HepG2 (cell line): Measurements from ENCODE around the gene UBC. TPM values are rescaled to one million over a fixed set of nuclear protein-coding genes. Genes with fewer than 3 reads are reported as not detected.
A peak's percentile ranks its signal among the peaks of the same experiment; 100 is the strongest.

Experiments
- HNF4G ChIP-seq, 2 experiments: sonication (generic) in 1 of 2; formaldehyde crosslinking in 1 of 2; IDR thresholded peaks; 2 replicates each; pipeline versions ENCODE4 v1.4.0 to v1.6.1; 2011 to 2020; ENCODE audit warnings: borderline replicate concordance in 2 of 2, low read depth in 2 of 2, mild to moderate bottlenecking in 2 of 2, low read length in 1 of 2, missing genetic modification reagents in 1 of 2, moderate library complexity in 1 of 2
- HOXA7 ChIP-seq: sonication (generic); formaldehyde crosslinking; IDR thresholded peaks from 2 replicates; pipeline ENCODE4 v1.8.1; 2022; ENCODE audit warnings: mild to moderate bottlenecking, missing genetic modification reagents, moderate library complexity
- MAFK ChIP-seq, 2 experiments: IDR thresholded peaks in 1 of 2; conservative IDR thresholded peaks in 1 of 2; 2 replicates each; pipeline ENCODE4 v1.6.1; 2011; ENCODE audit warnings: improper control_type of control experiment in 2 of 2, low read length in 2 of 2
- NR2F2 ChIP-seq: IDR thresholded peaks from 2 replicates; pipeline ENCODE4 v1.6.1; 2012; ENCODE audit warnings: low read depth, inconsistent platforms, borderline replicate concordance
- PHF21A ChIP-seq: sonication (generic); formaldehyde crosslinking; IDR thresholded peaks from 2 replicates; pipeline ENCODE4 v1.5.0; 2020; ENCODE audit warnings: mild to moderate bottlenecking, missing genetic modification reagents
- PLRG1 ChIP-seq: fragments of 450-650 bp; conservative IDR thresholded peaks from 2 replicates; pipeline ENCODE4 v1.6.1; 2016
- RAD21 ChIP-seq: fragments of 450-650 bp; formaldehyde crosslinking; IDR thresholded peaks from 2 replicates; pipeline ENCODE4 v1.5.0; 2020; ENCODE audit warnings: mild to moderate bottlenecking
- RBAK ChIP-seq: sonication (generic); formaldehyde crosslinking; IDR thresholded peaks from 2 replicates; pipeline ENCODE4 v1.5.1; 2020; ENCODE audit warnings: mild to moderate bottlenecking, missing genetic modification reagents
- SMAD9 ChIP-seq: sonication (generic); formaldehyde crosslinking; IDR thresholded peaks from 2 replicates; pipeline ENCODE4 v1.5.1; 2020; ENCODE audit warnings: mild to moderate bottlenecking, missing genetic modification reagents
- SMARCC2 ChIP-seq: fragments of 450-650 bp; IDR thresholded peaks from 2 replicates; pipeline ENCODE4 v1.6.1; 2017; ENCODE audit warnings: antibody characterized with exemption, mild to moderate bottlenecking
- SOX6 ChIP-seq, 2 experiments: fragments of 450-650 bp in 1 of 2; sonication (generic) in 1 of 2; formaldehyde crosslinking in 1 of 2; IDR thresholded peaks; 2 replicates each; pipeline versions ENCODE4 v1.4.0 to v1.6.1; 2017 to 2020; ENCODE audit warnings: antibody characterized with exemption in 1 of 2, mild to moderate bottlenecking in 1 of 2, missing genetic modification reagents in 1 of 2
- SRF ChIP-seq: IDR thresholded peaks from 2 replicates; pipeline ENCODE4 v1.6.1; 2011; ENCODE audit warnings: mild to moderate bottlenecking, low read depth, low read length, moderate library complexity
- ZIK1 ChIP-seq: sonication (generic); formaldehyde crosslinking; IDR thresholded peaks from 2 replicates; pipeline ENCODE4 v1.5.0; 2020; ENCODE audit warnings: mild to moderate bottlenecking, low read depth, missing genetic modification reagents, borderline replicate concordance
- ZKSCAN8 ChIP-seq: IDR thresholded peaks from 2 replicates; pipeline ENCODE4 v1.6.1; 2016; ENCODE audit warnings: borderline replicate concordance, missing genetic modification reagents, missing compliant biosample characterization
- ZNF207 ChIP-seq: fragments of 450-650 bp; IDR thresholded peaks from 2 replicates; pipeline ENCODE4 v1.6.1; 2016; ENCODE audit warnings: antibody characterized with exemption, borderline replicate concordance
- ZNF343 ChIP-seq: sonication (generic); formaldehyde crosslinking; IDR thresholded peaks from 2 replicates; pipeline ENCODE4 v1.4.0; 2020; ENCODE audit warnings: mild to moderate bottlenecking, missing genetic modification reagents
- ZNF432 ChIP-seq: sonication (generic); formaldehyde crosslinking; IDR thresholded peaks from 2 replicates; pipeline ENCODE4 v1.5.0; 2020; ENCODE audit warnings: missing genetic modification reagents, mild to moderate bottlenecking, borderline replicate concordance
- ZNF530 ChIP-seq: sonication (generic); formaldehyde crosslinking; IDR thresholded peaks from 2 replicates; pipeline ENCODE4 v1.5.0; 2020; ENCODE audit warnings: low read depth, mild to moderate bottlenecking, missing genetic modification reagents
- ZNF570 ChIP-seq: sonication (generic); formaldehyde crosslinking; IDR thresholded peaks from 2 replicates; pipeline ENCODE4 v1.4.0; 2020; ENCODE audit warnings: mild to moderate bottlenecking, missing genetic modification reagents, borderline replicate concordance
- ZNF678 ChIP-seq: sonication (generic); formaldehyde crosslinking; IDR thresholded peaks from 2 replicates; pipeline ENCODE4 v1.4.0; 2020; ENCODE audit warnings: mild to moderate bottlenecking, missing genetic modification reagents
- ZNF710 ChIP-seq: sonication (generic); formaldehyde crosslinking; IDR thresholded peaks from 2 replicates; pipeline ENCODE4 v1.5.0; 2020; ENCODE audit warnings: mild to moderate bottlenecking, missing genetic modification reagents, borderline replicate concordance
- ZNF766 ChIP-seq: sonication (generic); formaldehyde crosslinking; IDR thresholded peaks from 2 replicates; pipeline ENCODE4 v1.5.0; 2020; ENCODE audit warnings: missing genetic modification reagents, borderline replicate concordance
- ZNF772 ChIP-seq: sonication (generic); formaldehyde crosslinking; IDR thresholded peaks from 2 replicates; pipeline ENCODE4 v1.5.0; 2020; ENCODE audit warnings: mild to moderate bottlenecking, missing genetic modification reagents
- ZNF788 ChIP-seq: sonication (generic); formaldehyde crosslinking; IDR thresholded peaks from 2 replicates; pipeline ENCODE4 v1.5.0; 2020; ENCODE audit warnings: mild to moderate bottlenecking, missing genetic modification reagents, borderline replicate concordance
- ZNF839 ChIP-seq: sonication (generic); formaldehyde crosslinking; IDR thresholded peaks from 2 replicates; pipeline ENCODE4 v1.4.0; 2020; ENCODE audit warnings: missing genetic modification reagents, mild to moderate bottlenecking, borderline replicate concordance
- polyA plus RNA-seq, 8 experiments: library from polyadenylated mRNA; depleted of rRNA in 3 of 8; stranded (reverse) in 7 of 8; unstranded in 1 of 8; fragments of >200 nt; fragmentation: Illumina TruSeq in 4 of 8; extraction: Trizol in 4 of 8; gene quantifications; 2 replicates each; pipeline versions ENCODE4 v1.2.1 to v1.2.3, GENCODE V29; 2011 to 2016; ENCODE audit warnings: low read depth in 4 of 8, missing spikeins in 1 of 8, mixed read lengths in 1 of 8; ENCODE audit not compliant: insufficient read depth in 1 of 8
- total RNA-seq, 5 experiments: library from RNA; depleted of rRNA; stranded (reverse); fragments of >200 nt; fragmentation: Illumina TruSeq; extraction: Trizol; gene quantifications; 2 replicates each; pipeline ENCODE4 v1.2.3, GENCODE V29; 2016; ENCODE audit warnings: low read depth in 1 of 5
- TF ChIP-seq, protein P1 (sequence below): sonication (generic); formaldehyde crosslinking; IDR thresholded peaks from 2 replicates; pipeline ENCODE4 v1.5.0; 2020; ENCODE audit warnings: mild to moderate bottlenecking, missing genetic modification reagents, moderate library complexity

Gene UBC
- total and polyA plus RNA-seq, 2 of the 13 experiments (the other 11 are each of a cell fraction or from before 2014, with no cell fraction given): 805 to 1,432 TPM

DNA sequence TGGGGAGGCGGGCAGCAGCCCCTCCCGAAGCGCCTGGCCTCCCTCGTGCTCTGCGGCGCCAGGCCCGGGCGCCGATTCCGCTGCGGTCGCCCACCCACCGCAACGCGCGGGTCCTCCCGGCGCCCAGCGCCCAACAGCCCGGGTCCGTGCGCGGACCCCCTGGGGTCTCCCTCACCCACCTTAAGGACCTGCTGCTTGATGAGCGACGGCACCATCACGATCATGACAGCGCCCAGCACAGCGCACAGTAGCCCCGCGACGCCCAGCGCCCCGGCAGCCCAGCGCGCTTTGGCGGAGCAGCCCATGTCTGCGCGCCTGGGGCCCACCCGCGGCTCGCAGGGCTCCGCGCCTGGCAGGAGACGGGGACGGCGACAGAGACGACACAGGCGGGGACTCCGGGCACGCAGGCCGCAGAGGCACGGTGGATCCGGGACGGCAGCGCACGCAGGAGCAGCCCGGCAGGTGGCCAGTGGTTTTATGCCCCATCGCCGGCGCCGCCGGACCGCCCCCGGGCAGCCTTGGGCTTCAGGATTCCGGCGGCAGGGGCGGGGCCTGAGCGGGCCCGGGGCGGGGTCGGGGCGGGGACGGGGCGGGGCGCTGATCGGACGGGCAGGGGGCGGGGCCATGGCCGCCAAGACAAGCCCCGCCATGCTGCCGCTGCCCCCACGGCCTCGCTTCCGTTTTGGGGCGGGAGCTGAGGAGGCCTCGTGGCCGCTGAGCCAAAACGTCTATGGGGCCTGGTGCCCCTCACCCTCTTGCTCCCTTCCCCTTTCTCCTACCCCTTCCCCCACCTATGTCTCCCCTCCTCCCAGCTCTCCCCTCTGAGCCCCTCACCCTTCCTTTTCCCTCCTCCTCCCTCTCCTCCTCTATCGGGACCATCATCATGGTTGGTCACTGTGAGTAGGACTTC, 50.8 kb downstream of the UBC start, which contains the start of gene SCARB1 (continued):
- TF ChIP-seq NR2F2 (no peak), MAFK (conservative IDR thresholded peaks at IDR 0.05 in 1 of 2, IDR thresholded peaks at IDR 0.05 in 1 of 2; ENCODE audit: low read length in 2 of 2) (no peak), RBAK (no peak), ZNF530 (CRISPR knock-in tag) (no peak), ZNF432 (no peak), SRF (no peak), ZKSCAN8 (CRISPR knock-in tag) (no peak), ZNF678 (peak; percentile 70; the same call in 1 of the 2 replicates), ZNF570 (CRISPR knock-in tag) (no peak), SMARCC2 (no peak), HNF4G (IDR thresholded peaks at IDR 0.05; ENCODE audit: borderline replicate concordance, low read depth, low read length) (no peak), HNF4G (CRISPR knock-in tag; IDR thresholded peaks at IDR 0.05; ENCODE audit: borderline replicate concordance, low read depth) (0 out of 2 replicates have a peak, but pooled peaks have one; percentile 9), ZNF207 (no peak), SOX6 (IDR thresholded peaks at IDR 0.05) (no peak), SOX6 (CRISPR knock-in tag; IDR thresholded peaks at IDR 0.05) (no peak), ZNF788 (CRISPR knock-in tag) (no peak; the same call in 1 of the 2 replicates), ZNF839 (CRISPR knock-in tag) (no peak), PLRG1 (no peak), ZIK1 (CRISPR knock-in tag) (no peak), RAD21 (CRISPR knock-in tag) (peak; percentile 70), SMAD9 (CRISPR knock-in tag) (no peak), PHF21A (CRISPR knock-in tag) (no peak), ZNF772 (CRISPR knock-in tag) (0 out of 2 replicates have a peak, but pooled peaks have one; percentile 31), ZNF710 (peak; percentile 29; the same call in 1 of the 2 replicates), ZNF766 (CRISPR knock-in tag) (peak; percentile 71; the same call in 1 of the 2 replicates), ZNF343 (CRISPR knock-in tag) (no peak), HOXA7 (CRISPR knock-in tag) (no peak)
- TF ChIP-seq, protein P1, sequence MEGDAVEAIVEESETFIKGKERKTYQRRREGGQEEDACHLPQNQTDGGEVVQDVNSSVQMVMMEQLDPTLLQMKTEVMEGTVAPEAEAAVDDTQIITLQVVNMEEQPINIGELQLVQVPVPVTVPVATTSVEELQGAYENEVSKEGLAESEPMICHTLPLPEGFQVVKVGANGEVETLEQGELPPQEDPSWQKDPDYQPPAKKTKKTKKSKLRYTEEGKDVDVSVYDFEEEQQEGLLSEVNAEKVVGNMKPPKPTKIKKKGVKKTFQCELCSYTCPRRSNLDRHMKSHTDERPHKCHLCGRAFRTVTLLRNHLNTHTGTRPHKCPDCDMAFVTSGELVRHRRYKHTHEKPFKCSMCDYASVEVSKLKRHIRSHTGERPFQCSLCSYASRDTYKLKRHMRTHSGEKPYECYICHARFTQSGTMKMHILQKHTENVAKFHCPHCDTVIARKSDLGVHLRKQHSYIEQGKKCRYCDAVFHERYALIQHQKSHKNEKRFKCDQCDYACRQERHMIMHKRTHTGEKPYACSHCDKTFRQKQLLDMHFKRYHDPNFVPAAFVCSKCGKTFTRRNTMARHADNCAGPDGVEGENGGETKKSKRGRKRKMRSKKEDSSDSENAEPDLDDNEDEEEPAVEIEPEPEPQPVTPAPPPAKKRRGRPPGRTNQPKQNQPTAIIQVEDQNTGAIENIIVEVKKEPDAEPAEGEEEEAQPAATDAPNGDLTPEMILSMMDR (CRISPR knock-in tag): peak; percentile 62
